ENCODE results near the gene TOR1A. TPM values are rescaled to one million over a fixed set of nuclear protein-coding genes. Genes with fewer than 3 reads are reported as not detected.

TOR1A gene
- total and polyA plus RNA-seq, 2 experiments from 2014 or later, result 23.6 to 45.7 TPM

DNA sequence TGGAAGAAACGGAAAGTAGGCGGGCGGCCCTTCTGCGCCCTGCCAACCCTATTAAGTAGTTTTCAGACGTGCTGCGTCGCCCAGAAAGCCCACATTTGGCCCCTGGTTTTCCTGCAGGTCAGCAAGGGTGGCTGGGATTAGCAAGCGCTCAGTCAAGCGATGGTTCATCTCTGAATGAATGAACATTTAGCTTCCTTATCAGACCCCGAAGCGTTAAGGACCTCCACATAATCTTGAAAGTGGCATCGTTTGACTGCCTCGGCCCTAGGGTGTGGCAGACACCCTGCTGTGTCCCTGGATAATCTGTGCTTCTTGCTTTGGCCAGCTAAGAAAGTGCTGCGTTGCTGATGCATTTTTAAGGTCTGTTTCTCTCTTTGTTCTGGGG lies 20.3 kb downstream of the TOR1A start:
- DNase-seq (ENCODE audit: low spot score) (no peak), ATAC-seq (no peak)
- TF ChIP-seq, protein P1, sequence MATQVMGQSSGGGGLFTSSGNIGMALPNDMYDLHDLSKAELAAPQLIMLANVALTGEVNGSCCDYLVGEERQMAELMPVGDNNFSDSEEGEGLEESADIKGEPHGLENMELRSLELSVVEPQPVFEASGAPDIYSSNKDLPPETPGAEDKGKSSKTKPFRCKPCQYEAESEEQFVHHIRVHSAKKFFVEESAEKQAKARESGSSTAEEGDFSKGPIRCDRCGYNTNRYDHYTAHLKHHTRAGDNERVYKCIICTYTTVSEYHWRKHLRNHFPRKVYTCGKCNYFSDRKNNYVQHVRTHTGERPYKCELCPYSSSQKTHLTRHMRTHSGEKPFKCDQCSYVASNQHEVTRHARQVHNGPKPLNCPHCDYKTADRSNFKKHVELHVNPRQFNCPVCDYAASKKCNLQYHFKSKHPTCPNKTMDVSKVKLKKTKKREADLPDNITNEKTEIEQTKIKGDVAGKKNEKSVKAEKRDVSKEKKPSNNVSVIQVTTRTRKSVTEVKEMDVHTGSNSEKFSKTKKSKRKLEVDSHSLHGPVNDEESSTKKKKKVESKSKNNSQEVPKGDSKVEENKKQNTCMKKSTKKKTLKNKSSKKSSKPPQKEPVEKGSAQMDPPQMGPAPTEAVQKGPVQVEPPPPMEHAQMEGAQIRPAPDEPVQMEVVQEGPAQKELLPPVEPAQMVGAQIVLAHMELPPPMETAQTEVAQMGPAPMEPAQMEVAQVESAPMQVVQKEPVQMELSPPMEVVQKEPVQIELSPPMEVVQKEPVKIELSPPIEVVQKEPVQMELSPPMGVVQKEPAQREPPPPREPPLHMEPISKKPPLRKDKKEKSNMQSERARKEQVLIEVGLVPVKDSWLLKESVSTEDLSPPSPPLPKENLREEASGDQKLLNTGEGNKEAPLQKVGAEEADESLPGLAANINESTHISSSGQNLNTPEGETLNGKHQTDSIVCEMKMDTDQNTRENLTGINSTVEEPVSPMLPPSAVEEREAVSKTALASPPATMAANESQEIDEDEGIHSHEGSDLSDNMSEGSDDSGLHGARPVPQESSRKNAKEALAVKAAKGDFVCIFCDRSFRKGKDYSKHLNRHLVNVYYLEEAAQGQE (IDR thresholded peaks at IDR 0.05; ENCODE audit: unreplicated experiment), result no peak
- TF ChIP-seq JUNB (IDR thresholded peaks at IDR 0.05; ENCODE audit: unreplicated experiment), result no peak
- TF ChIP-seq, protein P2, sequence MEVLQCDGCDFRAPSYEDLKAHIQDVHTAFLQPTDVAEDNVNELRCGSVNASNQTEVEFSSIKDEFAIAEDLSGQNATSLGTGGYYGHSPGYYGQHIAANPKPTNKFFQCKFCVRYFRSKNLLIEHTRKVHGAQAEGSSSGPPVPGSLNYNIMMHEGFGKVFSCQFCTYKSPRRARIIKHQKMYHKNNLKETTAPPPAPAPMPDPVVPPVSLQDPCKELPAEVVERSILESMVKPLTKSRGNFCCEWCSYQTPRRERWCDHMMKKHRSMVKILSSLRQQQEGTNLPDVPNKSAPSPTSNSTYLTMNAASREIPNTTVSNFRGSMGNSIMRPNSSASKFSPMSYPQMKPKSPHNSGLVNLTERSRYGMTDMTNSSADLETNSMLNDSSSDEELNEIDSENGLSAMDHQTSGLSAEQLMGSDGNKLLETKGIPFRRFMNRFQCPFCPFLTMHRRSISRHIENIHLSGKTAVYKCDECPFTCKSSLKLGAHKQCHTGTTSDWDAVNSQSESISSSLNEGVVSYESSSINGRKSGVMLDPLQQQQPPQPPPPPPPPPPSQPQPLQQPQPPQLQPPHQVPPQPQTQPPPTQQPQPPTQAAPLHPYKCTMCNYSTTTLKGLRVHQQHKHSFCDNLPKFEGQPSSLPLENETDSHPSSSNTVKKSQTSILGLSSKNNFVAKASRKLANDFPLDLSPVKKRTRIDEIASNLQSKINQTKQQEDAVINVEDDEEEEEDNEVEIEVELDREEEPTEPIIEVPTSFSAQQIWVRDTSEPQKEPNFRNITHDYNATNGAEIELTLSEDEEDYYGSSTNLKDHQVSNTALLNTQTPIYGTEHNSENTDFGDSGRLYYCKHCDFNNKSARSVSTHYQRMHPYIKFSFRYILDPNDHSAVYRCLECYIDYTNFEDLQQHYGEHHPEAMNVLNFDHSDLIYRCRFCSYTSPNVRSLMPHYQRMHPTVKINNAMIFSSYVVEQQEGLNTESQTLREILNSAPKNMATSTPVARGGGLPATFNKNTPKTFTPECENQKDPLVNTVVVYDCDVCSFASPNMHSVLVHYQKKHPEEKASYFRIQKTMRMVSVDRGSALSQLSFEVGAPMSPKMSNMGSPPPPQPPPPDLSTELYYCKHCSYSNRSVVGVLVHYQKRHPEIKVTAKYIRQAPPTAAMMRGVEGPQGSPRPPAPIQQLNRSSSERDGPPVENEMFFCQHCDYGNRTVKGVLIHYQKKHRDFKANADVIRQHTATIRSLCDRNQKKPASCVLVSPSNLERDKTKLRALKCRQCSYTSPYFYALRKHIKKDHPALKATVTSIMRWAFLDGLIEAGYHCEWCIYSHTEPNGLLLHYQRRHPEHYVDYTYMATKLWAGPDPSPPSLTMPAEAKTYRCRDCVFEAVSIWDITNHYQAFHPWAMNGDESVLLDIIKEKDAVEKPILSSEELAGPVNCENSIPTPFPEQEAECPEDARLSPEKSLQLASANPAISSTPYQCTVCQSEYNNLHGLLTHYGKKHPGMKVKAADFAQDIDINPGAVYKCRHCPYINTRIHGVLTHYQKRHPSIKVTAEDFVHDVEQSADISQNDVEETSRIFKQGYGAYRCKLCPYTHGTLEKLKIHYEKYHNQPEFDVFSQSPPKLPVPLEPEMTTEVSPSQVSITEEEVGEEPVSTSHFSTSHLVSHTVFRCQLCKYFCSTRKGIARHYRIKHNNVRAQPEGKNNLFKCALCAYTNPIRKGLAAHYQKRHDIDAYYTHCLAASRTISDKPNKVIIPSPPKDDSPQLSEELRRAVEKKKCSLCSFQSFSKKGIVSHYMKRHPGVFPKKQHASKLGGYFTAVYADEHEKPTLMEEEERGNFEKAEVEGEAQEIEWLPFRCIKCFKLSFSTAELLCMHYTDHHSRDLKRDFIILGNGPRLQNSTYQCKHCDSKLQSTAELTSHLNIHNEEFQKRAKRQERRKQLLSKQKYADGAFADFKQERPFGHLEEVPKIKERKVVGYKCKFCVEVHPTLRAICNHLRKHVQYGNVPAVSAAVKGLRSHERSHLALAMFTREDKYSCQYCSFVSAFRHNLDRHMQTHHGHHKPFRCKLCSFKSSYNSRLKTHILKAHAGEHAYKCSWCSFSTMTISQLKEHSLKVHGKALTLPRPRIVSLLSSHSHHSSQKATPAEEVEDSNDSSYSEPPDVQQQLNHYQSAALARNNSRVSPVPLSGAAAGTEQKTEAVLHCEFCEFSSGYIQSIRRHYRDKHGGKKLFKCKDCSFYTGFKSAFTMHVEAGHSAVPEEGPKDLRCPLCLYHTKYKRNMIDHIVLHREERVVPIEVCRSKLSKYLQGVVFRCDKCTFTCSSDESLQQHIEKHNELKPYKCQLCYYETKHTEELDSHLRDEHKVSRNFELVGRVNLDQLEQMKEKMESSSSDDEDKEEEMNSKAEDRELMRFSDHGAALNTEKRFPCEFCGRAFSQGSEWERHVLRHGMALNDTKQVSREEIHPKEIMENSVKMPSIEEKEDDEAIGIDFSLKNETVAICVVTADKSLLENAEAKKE (CRISPR knock-in tag; IDR thresholded peaks at IDR 0.05), result no peak
- no peak for TF ChIP-seq ZNF114 (CRISPR knock-in tag; IDR thresholded peaks at IDR 0.05)
- TF ChIP-seq ZNF331 (CRISPR knock-in tag; IDR thresholded peaks at IDR 0.05; ENCODE audit: low read depth), result no peak
- no peak for TF ChIP-seq STAT1 (IDR thresholded peaks at IDR 0.05; ENCODE audit: unreplicated experiment)
- TF ChIP-seq NANOG (IDR thresholded peaks at IDR 0.05; ENCODE audit: borderline replicate concordance), result no peak
- no peak for TF ChIP-seq EZH2phosphoT487 (IDR thresholded peaks at IDR 0.05; ENCODE audit: unreplicated experiment)
- TF ChIP-seq POLR2AphosphoS5 (IDR thresholded peaks at IDR 0.05; ENCODE audit: low read depth), result no peak
- no peak for TF ChIP-seq EZH2 (IDR thresholded peaks at IDR 0.05; ENCODE audit: low read depth, unreplicated experiment)
- TF ChIP-seq CREB1 (CRISPR knock-in tag; IDR thresholded peaks at IDR 0.05; ENCODE audit: low read depth), result no peak
- TF ChIP-seq, protein P3, sequence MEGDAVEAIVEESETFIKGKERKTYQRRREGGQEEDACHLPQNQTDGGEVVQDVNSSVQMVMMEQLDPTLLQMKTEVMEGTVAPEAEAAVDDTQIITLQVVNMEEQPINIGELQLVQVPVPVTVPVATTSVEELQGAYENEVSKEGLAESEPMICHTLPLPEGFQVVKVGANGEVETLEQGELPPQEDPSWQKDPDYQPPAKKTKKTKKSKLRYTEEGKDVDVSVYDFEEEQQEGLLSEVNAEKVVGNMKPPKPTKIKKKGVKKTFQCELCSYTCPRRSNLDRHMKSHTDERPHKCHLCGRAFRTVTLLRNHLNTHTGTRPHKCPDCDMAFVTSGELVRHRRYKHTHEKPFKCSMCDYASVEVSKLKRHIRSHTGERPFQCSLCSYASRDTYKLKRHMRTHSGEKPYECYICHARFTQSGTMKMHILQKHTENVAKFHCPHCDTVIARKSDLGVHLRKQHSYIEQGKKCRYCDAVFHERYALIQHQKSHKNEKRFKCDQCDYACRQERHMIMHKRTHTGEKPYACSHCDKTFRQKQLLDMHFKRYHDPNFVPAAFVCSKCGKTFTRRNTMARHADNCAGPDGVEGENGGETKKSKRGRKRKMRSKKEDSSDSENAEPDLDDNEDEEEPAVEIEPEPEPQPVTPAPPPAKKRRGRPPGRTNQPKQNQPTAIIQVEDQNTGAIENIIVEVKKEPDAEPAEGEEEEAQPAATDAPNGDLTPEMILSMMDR (conservative IDR thresholded peaks at IDR 0.05; ENCODE audit: low read depth in 2 of 2), result no peak
- TF ChIP-seq, protein P4, sequence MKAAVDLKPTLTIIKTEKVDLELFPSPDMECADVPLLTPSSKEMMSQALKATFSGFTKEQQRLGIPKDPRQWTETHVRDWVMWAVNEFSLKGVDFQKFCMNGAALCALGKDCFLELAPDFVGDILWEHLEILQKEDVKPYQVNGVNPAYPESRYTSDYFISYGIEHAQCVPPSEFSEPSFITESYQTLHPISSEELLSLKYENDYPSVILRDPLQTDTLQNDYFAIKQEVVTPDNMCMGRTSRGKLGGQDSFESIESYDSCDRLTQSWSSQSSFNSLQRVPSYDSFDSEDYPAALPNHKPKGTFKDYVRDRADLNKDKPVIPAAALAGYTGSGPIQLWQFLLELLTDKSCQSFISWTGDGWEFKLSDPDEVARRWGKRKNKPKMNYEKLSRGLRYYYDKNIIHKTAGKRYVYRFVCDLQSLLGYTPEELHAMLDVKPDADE (IDR thresholded peaks at IDR 0.05), result no peak
- Histone ChIP-seq H3K4me2 (peak overlapping the region; percentile 99), H3K4me3 (peak overlapping the region; percentile 94), H3K27ac (ENCODE audit: low read depth) (no peak overlapping the region), H3K9me2 (ENCODE audit: insufficient read depth) (no peaks in the 10 kb centered on the region), H3K79me2 (replicated peaks; ENCODE audit: insufficient read depth) (peaks cover 17% of the 10 kb centered on the region; the same call in 1 of the 2 replicates), H3F3A (replicated peaks; ENCODE audit: low read depth) (no peaks in the 10 kb centered on the region), H3K4me1 (ENCODE audit: insufficient read depth) (no peaks in the 10 kb centered on the region; the same call in 1 of the 2 replicates), H3K27me3 (ENCODE audit: insufficient read depth) (no peaks in the 10 kb centered on the region), H3K36me3 (ENCODE audit: insufficient read depth) (no peaks in the 10 kb centered on the region), H2AFZ (peak overlapping the region; percentile 76; the same call in 1 of the 2 replicates), H4K20me1 (replicated peaks; ENCODE audit: insufficient read depth) (peaks cover 8% of the 10 kb centered on the region)
- H3K4me3 Mint-ChIP-seq, result peak overlapping the region; percentile 80
- peaks cover 30% of the 10 kb centered on the region for H3K36me3 Mint-ChIP-seq (ENCODE audit: low read depth)
- H3K27ac Mint-ChIP-seq, result no peak overlapping the region
- H3K9me3 Mint-ChIP-seq, result no peaks in the 10 kb centered on the region; the same call in 2 of the 3 replicates
- H3K27me3 Mint-ChIP-seq (ENCODE audit: insufficient read depth, low read depth, poor library complexity), result peaks cover 12% of the 10 kb centered on the region
- peaks cover 6% of the 10 kb centered on the region; the same call in 2 of the 3 replicates for H3K4me1 Mint-ChIP-seq

Data from GM23338 (cell line).